BE2C (cell line): ENCODE results near the gene TOMM40L.

Experiments
- DNase-seq: peaks from one replicate; pipeline ENCODE4 v3.0.0-alpha.2; 2020
- H3K27me3 ChIP-seq: fragments of 250-450 bp; sonication (Bioruptor Pico); 2 replicates; pipeline ENCODE4 v1.5.1; 2020; ENCODE audit warnings: mild to moderate bottlenecking
- H3K36me3 ChIP-seq: fragments of 250-450 bp; sonication (Bioruptor Pico); 2 replicates; pipeline ENCODE4 v1.5.1; 2020; ENCODE audit warnings: mild to moderate bottlenecking
- H3K4me1 ChIP-seq: fragments of 250-450 bp; sonication (Bioruptor Pico); 2 replicates; pipeline ENCODE4 v1.5.1; 2020
- H3K4me3 ChIP-seq: 2 replicates; pipeline ENCODE4 v1.5.1; 2011; ENCODE audit warnings: low read depth, low read length
- H3K9me3 ChIP-seq: fragments of 250-450 bp; sonication (Bioruptor Pico); 2 replicates; pipeline ENCODE4 v1.5.1; 2020
- CTCF ChIP-seq: IDR thresholded peaks from 2 replicates; pipeline ENCODE4 v1.5.1; 2012; ENCODE audit warnings: mild to moderate bottlenecking, low read depth, low read length

Gene TOMM40L

GRCh38 chr1:161198897-161199431 lies 26.9 kb upstream of the TOMM40L start, which contains the start of gene ADAMTS4:
ADAMTS4 (minus strand) TSS chr1:161199054; CDS start chr1:161198627, 427 bp downstream.
- DNase-seq: no peak
- H3K4me1 ChIP-seq: peaks cover 39% of the 10 kb centered on the region

GRCh38 chr1:161199506-161200139 lies 26.2 kb upstream of the TOMM40L start:
- H3K4me1 ChIP-seq: peaks cover 39% of the 10 kb centered on the region
- no peaks in the 10 kb centered on the region for H3K9me3 ChIP-seq
- H3K27me3 ChIP-seq: no peaks in the 10 kb centered on the region
- no peak for TF ChIP-seq CTCF
- 0 out of 2 replicates have a peak, but pooled peaks cover 3% of the 10 kb centered on the region for H3K36me3 ChIP-seq
- H3K4me3 ChIP-seq: no peak overlapping the region
- DNase-seq: no peak

More at GRCh38 chr1:161198897-161199431, 26.9 kb upstream of the TOMM40L start, which contains the start of gene ADAMTS4:
- TF ChIP-seq CTCF: no peak
- Histone ChIP-seq H3K4me3 (peak within 1 kb of the TSS; percentile 34), H3K9me3 (no peaks in the 10 kb centered on the region), H3K36me3 (no peaks in the 10 kb centered on the region), H3K27me3 (no peaks in the 10 kb centered on the region)

- peaks cover 7% of the 10 kb centered on the region; the same call in 1 of the 2 replicates for H3K36me3 ChIP-seq
- DNase-seq: no peak
- H3K4me1 ChIP-seq: peaks cover 39% of the 10 kb centered on the region
- no peaks in the 10 kb centered on the region for H3K27me3 ChIP-seq
- no peaks in the 10 kb centered on the region for H3K9me3 ChIP-seq
- no peak overlapping the region for H3K4me3 ChIP-seq
- no peak for TF ChIP-seq CTCF
Measured at GRCh38 chr1:161200421-161200991, 25.4 kb upstream of the TOMM40L start.

GRCh38 chr1:161200992-161201835 lies 24.6 kb upstream of the TOMM40L start:
- H3K36me3 ChIP-seq: peaks cover 8% of the 10 kb centered on the region
- H3K4me1 ChIP-seq: peaks cover 39% of the 10 kb centered on the region
- no peaks in the 10 kb centered on the region for H3K27me3 ChIP-seq
- no peak for TF ChIP-seq CTCF
- no peak for DNase-seq
- peak overlapping the region; percentile 67 for H3K4me3 ChIP-seq
- no peaks in the 10 kb centered on the region for H3K9me3 ChIP-seq

- TF ChIP-seq CTCF: peak; percentile 48
- DNase-seq: peak; percentile 98
- Histone ChIP-seq H3K9me3 (no peaks in the 10 kb centered on the region), H3K36me3 (peaks cover 17% of the 10 kb centered on the region), H3K4me1 (peaks cover 33% of the 10 kb centered on the region), H3K4me3 (peak within 1 kb of the TSS; percentile 67), H3K27me3 (no peaks in the 10 kb centered on the region)
Measured at GRCh38 chr1:161201836-161202712, 23.8 kb upstream of the TOMM40L start, which contains the start of gene NDUFS2. NDUFS2 (plus strand) TSS chr1:161202367; CDS start chr1:161202386, 19 bp downstream.
